Bronchial epithelial cell (primary cell): ENCODE data around the gene AKAP6. TPM values are rescaled to one million over a fixed set of nuclear protein-coding genes. Genes with fewer than 3 reads are reported as not detected.
A peak's percentile ranks its signal among the peaks of the same experiment; 100 is the strongest.

Experiments
- DNase-seq: peaks from one replicate; pipeline ENCODE4 v3.0.0-alpha.2; 2010; ENCODE audit warnings: low read depth
- FAIRE-seq: peaks from 2 replicates; lab custom pipeline; 2011; peaks lifted over from hg19 to GRCh38; lab: Jason Lieb, UNC
- H3K27me3 ChIP-seq: 2 replicates; pipeline ENCODE4 v1.5.1; 2011; ENCODE audit warnings: low read length; ENCODE audit not compliant: control insufficient read depth, insufficient read depth
- H3K36me3 ChIP-seq: 2 replicates; pipeline ENCODE4 v1.5.1; 2011; ENCODE audit warnings: low read length; ENCODE audit not compliant: control insufficient read depth, insufficient read depth
- H3K4me3 ChIP-seq: 2 replicates; pipeline ENCODE4 v1.5.1; 2011; ENCODE audit warnings: mild to moderate bottlenecking, low read depth, low read length, control low read depth
- total RNA-seq: library from RNA; depleted of rRNA; stranded (reverse); fragments of >200 nt; gene quantifications from 2 replicates; pipeline ENCODE4 v1.2.1, GENCODE V29; 2014
- TF ChIP-seq, protein P1 (sequence below): IDR thresholded peaks from 2 replicates; pipeline ENCODE4 v1.5.1; 2011; ENCODE audit warnings: mild to moderate bottlenecking, moderate library complexity, low read length, control low read depth, inconsistent platforms; ENCODE audit not compliant: insufficient read depth, severe bottlenecking

The AKAP6 gene
- total RNA-seq, 1 donor from 2014 or later = 4.2 TPM

- FAIRE-seq (no peak), DNase-seq (peak; percentile 74)
- no peaks in the 10 kb centered on the region for H3K36me3 ChIP-seq
Measured at GRCh38 chr14:32478050-32478449, 149.0 kb downstream of the AKAP6 start.

DNA sequence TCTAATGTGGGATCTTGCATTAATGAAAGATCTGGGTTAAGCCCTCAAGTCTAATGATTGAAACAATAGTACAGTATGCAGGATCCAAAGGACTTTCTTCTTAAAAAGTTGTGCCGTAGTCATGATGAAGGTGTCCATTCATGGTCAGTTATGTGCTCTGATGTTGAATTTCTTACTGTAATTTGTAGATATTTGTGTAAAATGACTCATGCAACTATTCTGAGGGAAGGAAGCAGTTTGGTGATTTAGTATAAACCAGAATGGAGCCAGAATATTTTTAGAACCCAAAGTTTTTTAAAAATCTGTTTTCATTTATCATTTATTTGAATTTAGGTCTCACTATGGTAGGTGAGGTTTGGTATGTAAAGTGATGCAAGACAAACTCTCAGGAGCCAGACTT lies 151.2 kb downstream of the AKAP6 start:
- DNase-seq = no peak
- TF ChIP-seq, protein P1, sequence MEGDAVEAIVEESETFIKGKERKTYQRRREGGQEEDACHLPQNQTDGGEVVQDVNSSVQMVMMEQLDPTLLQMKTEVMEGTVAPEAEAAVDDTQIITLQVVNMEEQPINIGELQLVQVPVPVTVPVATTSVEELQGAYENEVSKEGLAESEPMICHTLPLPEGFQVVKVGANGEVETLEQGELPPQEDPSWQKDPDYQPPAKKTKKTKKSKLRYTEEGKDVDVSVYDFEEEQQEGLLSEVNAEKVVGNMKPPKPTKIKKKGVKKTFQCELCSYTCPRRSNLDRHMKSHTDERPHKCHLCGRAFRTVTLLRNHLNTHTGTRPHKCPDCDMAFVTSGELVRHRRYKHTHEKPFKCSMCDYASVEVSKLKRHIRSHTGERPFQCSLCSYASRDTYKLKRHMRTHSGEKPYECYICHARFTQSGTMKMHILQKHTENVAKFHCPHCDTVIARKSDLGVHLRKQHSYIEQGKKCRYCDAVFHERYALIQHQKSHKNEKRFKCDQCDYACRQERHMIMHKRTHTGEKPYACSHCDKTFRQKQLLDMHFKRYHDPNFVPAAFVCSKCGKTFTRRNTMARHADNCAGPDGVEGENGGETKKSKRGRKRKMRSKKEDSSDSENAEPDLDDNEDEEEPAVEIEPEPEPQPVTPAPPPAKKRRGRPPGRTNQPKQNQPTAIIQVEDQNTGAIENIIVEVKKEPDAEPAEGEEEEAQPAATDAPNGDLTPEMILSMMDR = no peak
- no peak for FAIRE-seq
- Histone ChIP-seq H3K4me3 (no peak overlapping the region), H3K27me3 (no peaks in the 10 kb centered on the region), H3K36me3 (no peaks in the 10 kb centered on the region)

More at GRCh38 chr14:32478050-32478449, 149.0 kb downstream of the AKAP6 start:
- TF ChIP-seq, protein P1 = no peak
- Histone ChIP-seq H3K27me3 (no peaks in the 10 kb centered on the region), H3K4me3 (no peak overlapping the region)

DNA sequence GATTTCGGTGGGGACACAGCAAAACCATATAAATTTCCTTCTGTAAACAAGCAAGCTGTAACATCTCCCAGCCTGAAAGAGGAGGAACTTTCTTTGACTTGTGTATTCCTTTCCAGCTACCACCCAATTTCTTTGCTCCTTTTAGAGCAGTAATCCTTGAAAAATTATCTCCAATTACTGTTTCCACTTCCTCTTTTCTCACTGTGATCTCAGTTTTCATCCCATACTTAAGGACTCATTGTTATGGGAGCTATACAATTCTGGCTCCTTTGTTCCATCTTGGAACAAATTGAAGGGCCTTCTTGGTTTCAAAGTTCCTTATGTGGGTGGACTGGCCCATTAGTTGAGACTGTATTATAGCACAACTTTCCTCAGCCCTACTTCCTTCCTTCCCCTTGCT lies 152.6 kb downstream of the AKAP6 start:
- FAIRE-seq (no peak), DNase-seq (no peak)
- Histone ChIP-seq H3K36me3 (no peaks in the 10 kb centered on the region), H3K4me3 (no peak overlapping the region), H3K27me3 (no peaks in the 10 kb centered on the region)
- TF ChIP-seq, protein P1 = no peak

DNA sequence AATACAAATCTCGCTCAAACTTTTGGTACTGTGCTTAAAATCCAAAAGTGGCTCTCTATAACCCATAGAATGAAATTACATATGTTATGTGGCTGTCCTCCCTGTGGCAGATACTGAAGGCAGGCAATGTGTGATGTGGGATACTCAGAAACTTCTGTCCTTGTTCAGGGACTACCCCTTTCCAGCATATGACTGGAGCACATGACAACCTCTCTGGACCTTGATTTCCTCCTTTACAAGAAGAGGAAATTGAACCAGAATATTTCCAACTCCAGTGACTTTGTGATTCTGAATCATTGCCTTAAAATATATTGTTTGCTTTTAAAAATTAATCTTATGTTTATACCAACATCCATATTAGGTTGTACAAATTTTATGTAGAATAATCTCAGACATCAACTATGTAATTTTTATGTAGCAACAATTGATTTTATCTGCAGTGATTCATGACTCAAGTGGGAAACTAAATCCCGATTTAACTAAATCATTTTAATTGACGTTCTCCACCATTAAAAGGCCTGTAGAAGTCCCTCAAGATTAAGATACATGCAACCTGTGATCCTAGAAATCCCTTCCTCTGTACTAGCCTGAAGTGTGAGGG lies 162.4 kb downstream of the AKAP6 start:
- Histone ChIP-seq H3K4me3 (no peak overlapping the region), H3K36me3 (no peaks in the 10 kb centered on the region), H3K27me3 (no peaks in the 10 kb centered on the region)
- DNase-seq (no peak), FAIRE-seq (no peak)
- TF ChIP-seq, protein P1 = no peak

DNA sequence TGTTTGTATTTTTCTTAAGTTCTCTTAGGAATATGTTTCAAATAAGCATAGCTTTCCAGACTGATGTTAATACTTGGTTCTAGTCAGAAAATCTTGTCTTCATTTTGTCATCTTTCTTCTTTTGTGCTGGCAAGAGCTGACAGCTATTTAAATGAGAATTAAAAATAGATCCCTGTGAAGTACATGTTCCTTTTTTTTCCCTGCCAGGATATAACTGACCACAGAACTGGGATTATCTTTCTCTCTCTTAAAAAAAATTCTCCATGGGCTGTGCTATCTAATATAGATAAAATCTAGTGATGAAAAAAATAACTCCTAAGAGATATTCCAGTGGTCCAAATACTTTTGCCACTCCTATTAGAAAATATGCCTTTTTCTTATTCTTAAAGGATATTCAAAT lies 163.4 kb downstream of the AKAP6 start:
- no peak for DNase-seq
- Histone ChIP-seq H3K4me3 (no peak overlapping the region), H3K36me3 (no peaks in the 10 kb centered on the region), H3K27me3 (no peaks in the 10 kb centered on the region)
- TF ChIP-seq, protein P1 = no peak
- FAIRE-seq = no peak
